Skeletal muscle cell (primary cell): ENCODE results near the gene NKX2-3.

Experiments used
- DNase-seq: peaks from one replicate; pipeline ENCODE4 v3.0.0-alpha.2; 2010; ENCODE audit warnings: low read depth
- H3K4me3 ChIP-seq: 2 replicates; pipeline ENCODE4 v1.5.1; 2011; ENCODE audit warnings: low read depth, mild to moderate bottlenecking, control low read depth, low read length, moderate library complexity

NKX2-3 gene

DNA sequence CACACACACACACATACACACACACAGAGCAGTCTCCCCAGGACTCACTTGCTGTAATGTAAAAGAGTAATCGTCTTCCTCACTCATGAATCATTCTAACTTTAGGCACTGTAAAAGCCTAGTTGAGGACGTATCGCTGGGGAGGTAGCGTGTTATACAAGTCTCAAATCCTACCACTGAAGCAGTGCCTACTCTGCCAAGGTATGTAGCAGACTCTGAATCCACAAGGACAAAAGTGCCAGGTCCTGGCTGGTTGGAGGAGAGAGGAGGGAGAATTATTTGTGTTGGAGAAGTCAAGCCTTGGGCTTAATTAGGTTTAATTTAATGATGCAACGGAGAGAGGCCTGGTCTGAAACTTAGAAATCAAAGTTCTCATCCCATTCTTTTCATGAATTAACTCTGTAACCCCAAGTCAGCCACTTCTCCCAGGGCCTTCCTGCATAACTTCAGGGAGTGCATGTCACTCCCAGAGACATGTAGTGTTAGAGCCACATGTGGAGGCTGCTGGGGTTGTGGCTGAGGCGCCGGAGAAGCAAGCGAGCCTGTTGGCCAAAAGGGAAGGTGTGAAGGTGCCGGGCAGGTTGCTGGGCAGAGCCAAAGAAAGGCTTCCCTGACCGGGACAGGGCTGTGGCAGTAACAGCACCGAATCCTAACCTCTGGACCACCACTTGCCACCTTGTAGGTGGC lies 36.7 kb downstream of the NKX2-3 start:
- H3K4me3 ChIP-seq, result no peak overlapping the region
- no peak for DNase-seq

GRCh38 chr10:99569961-99570360 lies 37.2 kb downstream of the NKX2-3 start:
- no peak for DNase-seq
- no peak overlapping the region for H3K4me3 ChIP-seq

GRCh38 chr10:99571816-99572215 lies 39.1 kb downstream of the NKX2-3 start:
- H3K4me3 ChIP-seq, result no peak overlapping the region
- DNase-seq, result no peak

DNA sequence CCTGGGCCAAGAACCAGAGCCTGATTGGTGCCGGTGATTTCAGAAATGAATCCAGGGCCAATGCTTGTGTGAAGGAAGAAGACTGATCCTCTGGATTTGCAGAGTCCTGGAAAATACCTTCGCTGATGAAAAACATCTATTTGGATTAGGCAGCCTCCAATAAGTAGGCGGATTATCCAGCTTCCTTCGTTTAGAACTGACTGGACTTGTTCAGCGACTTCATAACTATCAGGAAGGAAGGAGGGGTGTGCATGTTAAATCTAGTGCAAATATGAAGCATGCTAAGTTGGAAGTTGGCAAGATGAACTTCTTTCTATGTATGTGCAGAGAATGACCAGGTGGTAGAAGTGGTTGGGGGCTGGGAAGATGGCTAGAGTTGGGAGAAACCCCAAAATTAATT lies 41.0 kb downstream of the NKX2-3 start:
- no peak for DNase-seq
- H3K4me3 ChIP-seq, result no peak overlapping the region

DNA sequence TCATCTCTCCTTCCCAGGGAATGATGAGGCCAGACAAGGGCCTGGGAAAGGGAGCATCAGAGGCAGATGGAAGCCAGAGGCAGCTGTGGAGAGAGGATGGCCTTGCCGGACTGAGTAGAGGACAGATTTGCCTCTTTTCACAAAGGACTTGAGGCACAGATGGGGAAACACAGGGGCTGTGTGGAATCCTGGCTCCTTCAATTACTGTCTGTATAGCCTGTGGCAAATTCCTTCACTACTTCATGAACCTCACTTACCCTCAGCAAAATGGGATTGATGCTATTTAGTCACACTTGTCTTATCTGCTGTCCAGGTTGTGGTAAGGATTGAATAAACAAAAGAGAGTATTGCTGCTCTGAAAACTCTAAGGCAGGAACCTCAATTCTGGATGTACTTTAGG lies 47.2 kb downstream of the NKX2-3 start:
- DNase-seq, result no peak
- H3K4me3 ChIP-seq, result no peak overlapping the region

DNA sequence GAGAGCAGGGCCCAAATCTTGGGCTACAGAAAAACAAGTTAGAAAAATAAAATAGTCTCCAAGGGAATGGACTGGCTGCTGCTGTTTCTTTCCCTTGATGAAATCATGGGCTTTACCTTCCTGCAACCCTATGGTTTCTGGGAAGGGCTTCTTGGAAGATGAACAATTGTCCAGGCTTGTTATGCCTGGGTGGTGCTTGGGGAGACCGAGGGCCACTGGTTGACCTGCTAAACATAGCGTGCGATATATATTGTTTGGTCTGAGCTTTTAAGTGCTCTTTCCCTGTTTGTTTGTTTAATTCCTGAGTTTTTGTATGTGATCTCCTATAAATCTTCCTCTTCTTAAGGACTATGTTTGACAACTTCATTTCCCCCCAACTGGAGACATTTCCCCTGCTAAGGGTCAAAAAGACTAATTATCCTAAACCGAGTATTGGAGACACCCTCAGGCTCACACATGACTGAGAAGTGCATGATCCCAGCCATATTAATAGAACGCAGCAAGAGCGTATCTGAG lies 49.6 kb downstream of the NKX2-3 start:
- no peak for DNase-seq
- no peak overlapping the region for H3K4me3 ChIP-seq

GRCh38 chr10:99583687-99584086 lies 50.9 kb downstream of the NKX2-3 start:
- no peak for DNase-seq
- H3K4me3 ChIP-seq, result no peak overlapping the region
